Neural cell (in vitro differentiated cells): ENCODE data around the gene TRPV2.

ENCODE experiments used
- EZH2 ChIP-seq: fragments of 200-600, 300-800 bp; shearing (Covaris generic), sonication (generic); IDR thresholded peaks from 2 replicates; pipeline ENCODE4 v1.6.1; 2014; ENCODE audit warnings: antibody characterized with exemption, low read length, borderline replicate concordance, mild to moderate bottlenecking; ENCODE audit not compliant: insufficient read depth, poor library complexity, severe bottlenecking
- RAD21 ChIP-seq: fragments of 450-650 bp; conservative IDR thresholded peaks from 2 replicates; pipeline ENCODE4 v1.6.1; 2014; ENCODE audit warnings: antibody characterized with exemption, mild to moderate bottlenecking, moderate library complexity
- TAF1 ChIP-seq: IDR thresholded peaks from 2 replicates; pipeline ENCODE4 v1.6.1; 2012; ENCODE audit warnings: low read depth
- TF ChIP-seq, protein P1 (sequence below): fragments of 450-650 bp; IDR thresholded peaks from 2 replicates; pipeline ENCODE4 v1.5.1; 2014; ENCODE audit warnings: antibody characterized with exemption, mild to moderate bottlenecking, moderate library complexity; ENCODE audit not compliant: poor library complexity, severe bottlenecking

DNA sequence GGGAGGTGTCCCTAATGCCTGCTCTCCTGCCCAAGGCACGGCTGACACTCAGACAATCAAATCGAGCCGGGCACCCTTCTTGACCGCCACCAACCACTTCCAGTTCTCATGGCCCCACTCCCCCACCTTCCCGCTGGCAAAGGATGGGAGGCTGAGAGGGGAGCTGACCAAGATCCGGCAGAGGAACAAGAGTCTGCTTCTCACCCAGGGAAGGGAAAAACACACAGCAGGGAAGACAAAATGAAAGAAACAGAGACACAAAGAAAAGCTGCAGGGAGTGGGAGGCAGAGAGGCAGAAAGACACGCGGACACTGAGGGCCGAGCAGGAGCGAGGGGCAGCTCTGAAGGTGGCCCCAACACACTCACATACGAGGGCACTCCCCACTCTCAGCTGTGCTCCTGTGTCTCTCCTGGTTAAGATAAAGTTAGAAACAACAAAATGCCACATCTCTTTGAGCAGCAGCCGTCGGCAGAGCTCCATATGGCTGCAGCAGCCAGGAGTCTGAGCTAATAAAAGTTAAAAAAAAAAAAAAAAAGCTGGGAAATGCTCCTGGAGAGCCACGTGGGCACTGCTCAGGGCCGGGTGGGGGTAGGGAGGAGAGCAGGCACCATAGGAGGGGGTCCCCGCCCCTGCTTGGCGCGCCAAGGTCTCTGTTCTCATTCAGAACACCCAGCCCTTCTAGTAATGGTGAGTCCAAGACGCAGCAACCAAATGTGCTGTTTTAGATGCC, 69.2 kb downstream of the TRPV2 start:
- TF ChIP-seq, protein P1, sequence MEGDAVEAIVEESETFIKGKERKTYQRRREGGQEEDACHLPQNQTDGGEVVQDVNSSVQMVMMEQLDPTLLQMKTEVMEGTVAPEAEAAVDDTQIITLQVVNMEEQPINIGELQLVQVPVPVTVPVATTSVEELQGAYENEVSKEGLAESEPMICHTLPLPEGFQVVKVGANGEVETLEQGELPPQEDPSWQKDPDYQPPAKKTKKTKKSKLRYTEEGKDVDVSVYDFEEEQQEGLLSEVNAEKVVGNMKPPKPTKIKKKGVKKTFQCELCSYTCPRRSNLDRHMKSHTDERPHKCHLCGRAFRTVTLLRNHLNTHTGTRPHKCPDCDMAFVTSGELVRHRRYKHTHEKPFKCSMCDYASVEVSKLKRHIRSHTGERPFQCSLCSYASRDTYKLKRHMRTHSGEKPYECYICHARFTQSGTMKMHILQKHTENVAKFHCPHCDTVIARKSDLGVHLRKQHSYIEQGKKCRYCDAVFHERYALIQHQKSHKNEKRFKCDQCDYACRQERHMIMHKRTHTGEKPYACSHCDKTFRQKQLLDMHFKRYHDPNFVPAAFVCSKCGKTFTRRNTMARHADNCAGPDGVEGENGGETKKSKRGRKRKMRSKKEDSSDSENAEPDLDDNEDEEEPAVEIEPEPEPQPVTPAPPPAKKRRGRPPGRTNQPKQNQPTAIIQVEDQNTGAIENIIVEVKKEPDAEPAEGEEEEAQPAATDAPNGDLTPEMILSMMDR: no peak
- TF ChIP-seq EZH2 (no peak), RAD21 (no peak), TAF1 (no peak)
